ENCODE measurements around the gene PLCD4. TPM values are rescaled to one million over a fixed set of nuclear protein-coding genes. Genes with fewer than 3 reads are reported as not detected.

The PLCD4 gene
- total and polyA plus RNA-seq, 2 of the 8 experiments (the other 6 are each of a cell fraction or from before 2014, with no cell fraction given) = 0.21 to 0.50 TPM

DNA sequence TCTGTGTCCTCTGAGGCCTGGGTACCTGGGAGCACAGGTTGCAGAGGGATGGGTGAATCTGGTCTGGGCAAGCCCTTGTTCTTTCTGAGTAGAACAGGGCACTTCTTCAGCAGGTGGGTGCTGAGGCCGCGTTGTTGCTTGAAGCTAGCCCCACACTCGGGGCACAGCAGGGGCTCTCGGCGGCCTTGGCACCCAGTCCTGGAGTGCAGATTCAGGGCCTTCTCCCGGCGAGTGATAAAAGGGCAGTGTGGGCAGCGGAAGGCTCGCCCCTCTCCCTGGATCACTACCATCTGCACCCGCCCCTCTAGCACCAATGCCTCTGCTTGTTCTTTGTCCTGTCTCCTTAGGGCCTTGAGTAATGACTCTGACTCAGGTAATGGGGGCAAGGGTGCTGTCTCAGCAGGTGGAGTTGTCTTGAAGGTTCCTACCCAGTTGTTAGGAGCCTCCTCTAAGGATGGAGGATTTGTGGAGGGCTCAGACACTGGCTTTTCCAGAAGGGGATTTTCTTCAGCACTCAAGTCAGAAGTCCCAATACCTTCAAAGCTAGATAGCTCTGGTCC is 36.1 kb downstream of the PLCD4 start (continued):
- no peak for TF ChIP-seq HDAC2 (IDR thresholded peaks at IDR 0.05; ENCODE audit: borderline replicate concordance in 1 of 2, low read depth in 2 of 2, low read length in 2 of 2)
- TF ChIP-seq TCF12 (IDR thresholded peaks at IDR 0.05; ENCODE audit: low read depth, low read length) = no peak
- TF ChIP-seq RXRA (IDR thresholded peaks at IDR 0.05; ENCODE audit: insufficient read depth, low read depth, low read length) = no peak
